Natural killer cell (primary cell): ENCODE results near the gene NPHP4. TPM values are rescaled to one million over a fixed set of nuclear protein-coding genes. Genes with fewer than 3 reads are reported as not detected.

Source experiments
- ATAC-seq, 3 donors: fragments of 150-1000 bp in 2 of 3; fragments of 200-7000 bp in 1 of 3; cut with Tn5 transposase; 1 replicate in 1 of 3; 2 replicates in 2 of 3; pipeline ENCODE4 v1.10.0; 2021; ENCODE audit warnings: mild to moderate bottlenecking in 2 of 3, moderate library complexity in 2 of 3
- DNase-seq, 2 donors: peaks; one replicate each; pipeline versions ENCODE4 v3.0.0 to v3.0.0-alpha.2; 2013 to 2021; ENCODE audit warnings: mixed read lengths in 1 of 2
- H3K27ac ChIP-seq: one replicate; pipeline ENCODE4 v1.5.1; 2013; ENCODE audit warnings: mild to moderate bottlenecking, low read length
- H3K27me3 ChIP-seq: one replicate; pipeline ENCODE4 v1.6.1; 2013; ENCODE audit warnings: low read length; ENCODE audit not compliant: control insufficient read depth, insufficient read depth
- H3K36me3 ChIP-seq: one replicate; pipeline ENCODE4 v1.6.1; 2013; ENCODE audit warnings: low read length; ENCODE audit not compliant: control insufficient read depth, insufficient read depth
- H3K4me1 ChIP-seq: one replicate; pipeline ENCODE4 v1.6.1; 2013; ENCODE audit warnings: low read length; ENCODE audit not compliant: control insufficient read depth, insufficient read depth
- H3K4me3 ChIP-seq: one replicate; pipeline ENCODE4 v1.5.1; 2013; ENCODE audit warnings: low read length
- H3K9me3 ChIP-seq: one replicate; pipeline ENCODE4 v1.6.1; 2013; ENCODE audit warnings: low read length; ENCODE audit not compliant: control insufficient read depth, insufficient read depth
- H3K27ac Mint-ChIP-seq, 2 donors: one replicate each; pipeline ENCODE4 v1.8.0; 2022; ENCODE audit warnings: mild to moderate bottlenecking in 2 of 2, mixed read lengths in 2 of 2, moderate library complexity in 1 of 2
- H3K27me3 Mint-ChIP-seq, 2 donors: one replicate each; pipeline ENCODE4 v1.8.0; 2022; ENCODE audit warnings: low read depth in 2 of 2, mixed read lengths in 2 of 2
- H3K36me3 Mint-ChIP-seq: one replicate; pipeline ENCODE4 v1.8.0; 2022; ENCODE audit warnings: mixed read lengths
- H3K4me1 Mint-ChIP-seq, 2 donors: one replicate each; pipeline ENCODE4 v1.8.0; 2022; ENCODE audit warnings: mixed read lengths in 2 of 2
- H3K4me3 Mint-ChIP-seq: one replicate; pipeline ENCODE4 v1.8.0; 2022; ENCODE audit warnings: mild to moderate bottlenecking, moderate library complexity, mixed read lengths
- H3K9me3 Mint-ChIP-seq, 2 donors: one replicate each; pipeline ENCODE4 v1.8.0; 2022; ENCODE audit warnings: mixed read lengths in 2 of 2
- WGBS: methylation state at CpG from one replicate; pipeline ENCODE4 v1.1.7; 2013; ENCODE audit warnings: missing lambda C conversion rate; ENCODE audit not compliant: insufficient coverage; 5-methylcytosine and 5-hydroxymethylcytosine counted together
- intact Hi-C: fragments of 100-400 bp; cut with micrococcal nuclease; formaldehyde crosslinking; loops from one replicate; pipeline ENCODE4 v1.14.2; 2022
- total RNA-seq, 4 donors: library from RNA; stranded (reverse); fragments of 120-200 nt in 1 of 4; gene quantifications; one replicate each; pipeline versions ENCODE4 v1.2.3 to v1.2.4, GENCODE V29; 2013 to 2022
- TF ChIP-seq, protein P1 (sequence below): fragments of 200-600 bp; IDR thresholded peaks from one replicate; pipeline ENCODE4 v1.8.0; 2022; ENCODE audit warnings: antibody characterized with exemption

Gene NPHP4
- total RNA-seq, 3 donors from 2014 or later (not counting 1 experiment from before 2014, with no cell fraction given): 6.3 to 14.7 (median 10.1) TPM

GRCh38 chr1:5827516-5827915 is 164.7 kb downstream of the NPHP4 start:
- Mint-ChIP-seq H3K27me3 (peaks cover 7 to 9% of the 10 kb centered on the region in 2 donors), H3K4me1 (no peaks in the 10 kb centered on the region), H3K4me3 (no peak overlapping the region), H3K27ac (no peak overlapping the region), H3K36me3 (no peaks in the 10 kb centered on the region), H3K9me3 (peaks cover 5 to 6% of the 10 kb centered on the region in 2 donors)
- ATAC-seq (no peak), DNase-seq (no peak)
- 85% methylated on average over 9 of the region's 9 CpGs for WGBS
- H3K9me3 ChIP-seq: no peaks in the 10 kb centered on the region
- H3K4me3 ChIP-seq: no peak overlapping the region
- no peaks in the 10 kb centered on the region for H3K36me3 ChIP-seq
- H3K4me1 ChIP-seq: no peaks in the 10 kb centered on the region
- intact Hi-C loops: no loop called here
- no peaks in the 10 kb centered on the region for H3K27me3 ChIP-seq
- TF ChIP-seq, protein P1, sequence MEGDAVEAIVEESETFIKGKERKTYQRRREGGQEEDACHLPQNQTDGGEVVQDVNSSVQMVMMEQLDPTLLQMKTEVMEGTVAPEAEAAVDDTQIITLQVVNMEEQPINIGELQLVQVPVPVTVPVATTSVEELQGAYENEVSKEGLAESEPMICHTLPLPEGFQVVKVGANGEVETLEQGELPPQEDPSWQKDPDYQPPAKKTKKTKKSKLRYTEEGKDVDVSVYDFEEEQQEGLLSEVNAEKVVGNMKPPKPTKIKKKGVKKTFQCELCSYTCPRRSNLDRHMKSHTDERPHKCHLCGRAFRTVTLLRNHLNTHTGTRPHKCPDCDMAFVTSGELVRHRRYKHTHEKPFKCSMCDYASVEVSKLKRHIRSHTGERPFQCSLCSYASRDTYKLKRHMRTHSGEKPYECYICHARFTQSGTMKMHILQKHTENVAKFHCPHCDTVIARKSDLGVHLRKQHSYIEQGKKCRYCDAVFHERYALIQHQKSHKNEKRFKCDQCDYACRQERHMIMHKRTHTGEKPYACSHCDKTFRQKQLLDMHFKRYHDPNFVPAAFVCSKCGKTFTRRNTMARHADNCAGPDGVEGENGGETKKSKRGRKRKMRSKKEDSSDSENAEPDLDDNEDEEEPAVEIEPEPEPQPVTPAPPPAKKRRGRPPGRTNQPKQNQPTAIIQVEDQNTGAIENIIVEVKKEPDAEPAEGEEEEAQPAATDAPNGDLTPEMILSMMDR: no peak
- H3K27ac ChIP-seq: no peak overlapping the region

DNA sequence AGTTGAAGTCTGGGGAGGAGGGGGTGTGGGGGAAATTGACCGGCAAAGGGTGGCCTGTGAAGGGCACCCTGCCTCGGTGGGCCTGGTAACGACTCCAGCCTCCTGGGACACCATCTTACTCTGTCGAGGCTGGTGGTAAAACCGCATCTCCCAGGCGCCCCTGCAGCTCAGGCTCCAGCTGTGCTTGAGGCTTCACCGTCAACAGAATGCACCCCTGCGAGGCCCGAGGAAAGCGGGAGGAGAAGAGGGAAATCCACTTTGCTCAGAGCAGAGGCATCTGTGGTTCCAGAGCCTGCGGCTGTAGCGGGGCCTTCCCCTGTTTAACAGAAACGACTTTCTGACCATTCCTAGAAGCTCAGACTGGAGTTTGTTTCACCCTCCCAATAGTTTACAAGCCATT is 165.6 kb downstream of the NPHP4 start:
- TF ChIP-seq, protein P1: no peak
- 52% methylated on average over 13 of the region's 13 CpGs for WGBS
- ATAC-seq (no peak), DNase-seq (no peak)
- Histone ChIP-seq H3K27ac (no peak overlapping the region), H3K36me3 (no peaks in the 10 kb centered on the region), H3K4me3 (no peak overlapping the region), H3K27me3 (no peaks in the 10 kb centered on the region), H3K4me1 (no peaks in the 10 kb centered on the region), H3K9me3 (no peaks in the 10 kb centered on the region)
- no peaks in the 10 kb centered on the region for H3K36me3 Mint-ChIP-seq
- H3K4me1 Mint-ChIP-seq: no peaks in the 10 kb centered on the region
- peaks cover 5 to 6% of the 10 kb centered on the region in 2 donors for H3K9me3 Mint-ChIP-seq
- no peak overlapping the region for H3K27ac Mint-ChIP-seq
- intact Hi-C loops: no loop called here
- H3K4me3 Mint-ChIP-seq: no peak overlapping the region
- H3K27me3 Mint-ChIP-seq: peaks cover 7 to 9% of the 10 kb centered on the region in 2 donors

DNA sequence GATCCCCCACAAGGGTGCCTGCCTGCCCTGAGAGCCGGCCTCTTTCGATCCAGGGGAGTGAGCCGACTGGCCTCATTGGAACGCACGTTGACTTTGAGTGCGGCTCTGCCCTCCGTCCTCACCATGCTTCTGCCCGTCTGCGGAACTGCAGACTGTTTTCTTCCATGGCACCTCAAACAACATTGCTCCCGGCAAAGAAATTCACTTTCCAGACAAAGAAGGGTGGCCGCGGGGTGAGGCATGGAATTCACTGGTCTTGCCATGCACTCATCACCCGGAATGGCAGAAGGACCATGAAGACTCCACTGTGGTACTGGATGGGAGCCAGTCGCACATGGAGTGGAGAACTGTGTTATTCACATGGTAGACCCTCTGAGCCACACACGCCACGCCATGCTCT is 169.5 kb downstream of the NPHP4 start:
- Histone ChIP-seq H3K36me3 (no peaks in the 10 kb centered on the region), H3K27ac (no peak overlapping the region), H3K4me1 (no peaks in the 10 kb centered on the region), H3K9me3 (no peaks in the 10 kb centered on the region), H3K27me3 (no peaks in the 10 kb centered on the region), H3K4me3 (no peak overlapping the region)
- no peak for DNase-seq
- Mint-ChIP-seq H3K9me3 (no peaks in the 10 kb centered on the region), H3K4me3 (no peak overlapping the region), H3K36me3 (no peaks in the 10 kb centered on the region), H3K4me1 (no peaks in the 10 kb centered on the region), H3K27me3 (peaks cover 13 to 19% of the 10 kb centered on the region in 2 donors), H3K27ac (no peak overlapping the region)
- intact Hi-C loops: no loop called here
- TF ChIP-seq, protein P1: no peak
- no peak for ATAC-seq
- WGBS: 92% methylated on average over 16 of the region's 16 CpGs

DNA sequence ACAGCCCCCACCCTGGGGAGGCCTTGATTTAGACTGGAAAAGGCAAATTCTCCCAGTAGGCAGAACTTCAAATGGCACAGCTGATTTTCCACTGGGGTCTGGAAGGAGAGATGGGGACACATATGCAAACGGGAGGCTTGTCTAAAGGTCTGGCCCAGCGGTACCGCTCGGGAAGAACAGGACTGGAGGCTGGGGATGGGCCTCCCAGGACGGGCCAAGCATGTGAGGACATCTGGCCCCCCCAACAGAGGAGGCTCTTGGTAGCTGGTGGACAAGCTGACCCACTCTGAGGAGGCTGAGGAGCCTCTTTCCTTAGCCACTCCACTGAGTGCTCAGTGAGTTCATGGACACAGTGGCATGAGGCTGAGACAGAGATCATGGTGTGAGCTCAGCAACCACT is 170.0 kb downstream of the NPHP4 start:
- TF ChIP-seq, protein P1: no peak
- DNase-seq (no peak), ATAC-seq (no peak)
- H3K27ac Mint-ChIP-seq: no peak overlapping the region
- 86% methylated on average over 5 of the region's 5 CpGs for WGBS
- H3K4me3 ChIP-seq: no peak overlapping the region
- no peaks in the 10 kb centered on the region for H3K36me3 ChIP-seq
- H3K4me1 ChIP-seq: no peaks in the 10 kb centered on the region
- intact Hi-C loops: no loop called here
- H3K27me3 Mint-ChIP-seq: peaks cover 13 to 19% of the 10 kb centered on the region in 2 donors
- no peak overlapping the region for H3K4me3 Mint-ChIP-seq
- H3K9me3 Mint-ChIP-seq: no peaks in the 10 kb centered on the region
- H3K4me1 Mint-ChIP-seq: no peaks in the 10 kb centered on the region
- no peaks in the 10 kb centered on the region for H3K9me3 ChIP-seq
- H3K27me3 ChIP-seq: no peaks in the 10 kb centered on the region
- H3K36me3 Mint-ChIP-seq: no peaks in the 10 kb centered on the region
- no peak overlapping the region for H3K27ac ChIP-seq
